Muscle layer of colon (tissue), 2 donors: Measurements from ENCODE around the gene GNAQ.

Experiments used
- H3K27ac ChIP-seq: one replicate; pipeline ENCODE4 v1.7.0; 2013; ENCODE audit warnings: low read depth, mild to moderate bottlenecking, low read length, moderate library complexity
- H3K27me3 ChIP-seq, 2 donors: one replicate each; pipeline ENCODE4 v1.7.0; 2013; ENCODE audit warnings: low read length in 2 of 2, mild to moderate bottlenecking in 2 of 2; ENCODE audit not compliant: insufficient read depth in 2 of 2, control insufficient read depth in 1 of 2
- H3K36me3 ChIP-seq: one replicate; pipeline ENCODE4 v1.7.0; 2013; ENCODE audit warnings: mild to moderate bottlenecking, low read length; ENCODE audit not compliant: insufficient read depth
- H3K4me1 ChIP-seq: one replicate; pipeline ENCODE4 v1.7.0; 2013; ENCODE audit warnings: mild to moderate bottlenecking, low read length; ENCODE audit not compliant: insufficient read depth
- H3K4me3 ChIP-seq, 2 donors: one replicate each; pipeline ENCODE4 v1.7.0; 2013; ENCODE audit warnings: low read length in 2 of 2, low read depth in 1 of 2, mild to moderate bottlenecking in 1 of 2, moderate library complexity in 1 of 2
- H3K9ac ChIP-seq: one replicate; pipeline ENCODE4 v1.7.0; 2013; ENCODE audit warnings: low read length
- H3K9me3 ChIP-seq: one replicate; pipeline ENCODE4 v1.7.0; 2013; ENCODE audit warnings: mild to moderate bottlenecking, low read length
- donor health status: abdominal sarcoma.
- donor health status: Adenocarcinoma of cecum.

The GNAQ gene

GRCh38 chr9:77951369-77951768 lies 80.2 kb downstream of the GNAQ start:
- H3K9me3 ChIP-seq = no peaks in the 10 kb centered on the region
- no peak overlapping the region for H3K4me3 ChIP-seq
- H3K4me1 ChIP-seq = peaks cover 73% of the 10 kb centered on the region
- H3K9ac ChIP-seq = no peak overlapping the region
- H3K36me3 ChIP-seq = no peaks in the 10 kb centered on the region
- H3K27me3 ChIP-seq = no peaks in the 10 kb centered on the region
- H3K27ac ChIP-seq = no peak overlapping the region

GRCh38 chr9:77949751-77950436 lies 81.7 kb downstream of the GNAQ start:
- Histone ChIP-seq H3K4me3 (no peak overlapping the region), H3K27ac (no peak overlapping the region), H3K36me3 (no peaks in the 10 kb centered on the region), H3K27me3 (no peaks in the 10 kb centered on the region), H3K9me3 (no peaks in the 10 kb centered on the region), H3K9ac (no peak overlapping the region), H3K4me1 (peaks cover 77% of the 10 kb centered on the region)

GRCh38 chr9:77947651-77948050 lies 84.0 kb downstream of the GNAQ start:
- Histone ChIP-seq H3K9ac (no peak overlapping the region), H3K27ac (no peak overlapping the region), H3K9me3 (no peaks in the 10 kb centered on the region), H3K36me3 (no peaks in the 10 kb centered on the region), H3K4me1 (peaks cover 73% of the 10 kb centered on the region), H3K4me3 (no peak overlapping the region), H3K27me3 (no peaks in the 10 kb centered on the region)

GRCh38 chr9:77946969-77947620 lies 84.5 kb downstream of the GNAQ start:
- Histone ChIP-seq H3K4me1 (peaks cover 73% of the 10 kb centered on the region), H3K9ac (no peak overlapping the region), H3K9me3 (no peaks in the 10 kb centered on the region), H3K4me3 (no peak overlapping the region), H3K27ac (peak overlapping the region; percentile 76), H3K27me3 (no peaks in the 10 kb centered on the region), H3K36me3 (no peaks in the 10 kb centered on the region)

GRCh38 chr9:77946296-77946695 lies 85.3 kb downstream of the GNAQ start:
- H3K36me3 ChIP-seq = no peaks in the 10 kb centered on the region

GRCh38 chr9:77945798-77946197 lies 85.8 kb downstream of the GNAQ start:
- H3K36me3 ChIP-seq = no peaks in the 10 kb centered on the region
- no peak overlapping the region for H3K27ac ChIP-seq
- H3K9me3 ChIP-seq = no peaks in the 10 kb centered on the region
- H3K4me1 ChIP-seq = peaks cover 65% of the 10 kb centered on the region
- H3K9ac ChIP-seq = no peak overlapping the region
- no peaks in the 10 kb centered on the region for H3K27me3 ChIP-seq
- H3K4me3 ChIP-seq = no peak overlapping the region

More at GRCh38 chr9:77946296-77946695, 85.3 kb downstream of the GNAQ start:
- H3K9ac ChIP-seq = no peak overlapping the region
- no peaks in the 10 kb centered on the region for H3K9me3 ChIP-seq
- H3K4me3 ChIP-seq = no peak overlapping the region
- no peaks in the 10 kb centered on the region for H3K27me3 ChIP-seq
- H3K4me1 ChIP-seq = peaks cover 65% of the 10 kb centered on the region
- H3K27ac ChIP-seq = no peak overlapping the region

- Histone ChIP-seq H3K4me3 (no peak overlapping the region), H3K36me3 (no peaks in the 10 kb centered on the region), H3K27me3 (no peaks in the 10 kb centered on the region), H3K27ac (no peak overlapping the region), H3K4me1 (peaks cover 56% of the 10 kb centered on the region), H3K9ac (no peak overlapping the region), H3K9me3 (no peaks in the 10 kb centered on the region)
These were observed 86.9 kb downstream of the GNAQ start for GRCh38 chr9:77944556-77945243.

GRCh38 chr9:77943057-77943456 lies 88.6 kb downstream of the GNAQ start:
- H3K4me1 ChIP-seq = peaks cover 44% of the 10 kb centered on the region
- no peak overlapping the region for H3K27ac ChIP-seq
- no peaks in the 10 kb centered on the region for H3K9me3 ChIP-seq
- no peaks in the 10 kb centered on the region for H3K36me3 ChIP-seq
- H3K27me3 ChIP-seq = no peaks in the 10 kb centered on the region
- no peak overlapping the region for H3K9ac ChIP-seq
- no peak overlapping the region for H3K4me3 ChIP-seq

- no peaks in the 10 kb centered on the region for H3K27me3 ChIP-seq
- H3K9me3 ChIP-seq = no peaks in the 10 kb centered on the region
- no peak overlapping the region for H3K4me3 ChIP-seq
- peaks cover 9% of the 10 kb centered on the region for H3K4me1 ChIP-seq
- H3K36me3 ChIP-seq = no peaks in the 10 kb centered on the region
- H3K9ac ChIP-seq = no peak overlapping the region
- H3K27ac ChIP-seq = no peak overlapping the region
These were observed 92.4 kb downstream of the GNAQ start for GRCh38 chr9:77939149-77939668.

GRCh38 chr9:77938163-77938562 lies 93.4 kb downstream of the GNAQ start:
- no peaks in the 10 kb centered on the region for H3K36me3 ChIP-seq
- H3K4me3 ChIP-seq = no peak overlapping the region
- H3K9ac ChIP-seq = no peak overlapping the region
- no peak overlapping the region for H3K27ac ChIP-seq
- peaks cover 5% of the 10 kb centered on the region for H3K4me1 ChIP-seq
- H3K27me3 ChIP-seq = no peaks in the 10 kb centered on the region
- no peaks in the 10 kb centered on the region for H3K9me3 ChIP-seq

- H3K36me3 ChIP-seq = no peaks in the 10 kb centered on the region
- no peaks in the 10 kb centered on the region for H3K27me3 ChIP-seq
- no peaks in the 10 kb centered on the region for H3K9me3 ChIP-seq
- peak overlapping the region; percentile 7 for H3K27ac ChIP-seq
- no peaks in the 10 kb centered on the region for H3K4me1 ChIP-seq
- H3K9ac ChIP-seq = no peak overlapping the region
- H3K4me3 ChIP-seq = no peak overlapping the region
These were observed 95.6 kb downstream of the GNAQ start for GRCh38 chr9:77935974-77936373.
